Neural cell (in vitro differentiated cells): ENCODE measurements around the gene PGM2L1. TPM values are rescaled to one million over a fixed set of nuclear protein-coding genes. Genes with fewer than 3 reads are reported as not detected.

Experiments
- H2AFZ ChIP-seq: fragments of 200-600, 300-800 bp; sonication (generic), shearing (Covaris generic); 2 replicates; pipeline ENCODE4 v1.6.0; 2014; ENCODE audit warnings: low read depth, mild to moderate bottlenecking, antibody characterized with exemption, low read length, moderate library complexity
- H3F3A ChIP-seq: fragments of 200-600 bp; shearing (Covaris generic); 2 replicates; pipeline ENCODE4 v1.6.1; 2016; ENCODE audit warnings: mild to moderate bottlenecking, moderate library complexity, mixed read lengths, antibody characterized with exemption, low read length; ENCODE audit not compliant: insufficient read depth, poor library complexity, severe bottlenecking
- H3K27ac ChIP-seq: fragments of 200-600, 300-800 bp; sonication (generic), shearing (Covaris generic); 2 replicates; pipeline ENCODE4 v1.5.1; 2014; ENCODE audit warnings: mild to moderate bottlenecking, low read length, moderate library complexity
- H3K27me3 ChIP-seq: fragments of 300-800, 200-600 bp; sonication (generic), shearing (Covaris generic); 2 replicates; pipeline ENCODE4 v1.6.0; 2014; ENCODE audit warnings: mild to moderate bottlenecking, low read depth, low read length, moderate library complexity; ENCODE audit not compliant: insufficient read depth
- H3K36me3 ChIP-seq: fragments of 300-800, 200-600 bp; sonication (generic), shearing (Covaris generic); 2 replicates; pipeline ENCODE4 v1.5.1; 2014; ENCODE audit warnings: mild to moderate bottlenecking, antibody characterized with exemption, low read length, moderate library complexity; ENCODE audit not compliant: insufficient read depth
- H3K4me2 ChIP-seq: fragments of 300-800, 200-600 bp; sonication (generic), shearing (Covaris generic); 2 replicates; pipeline ENCODE4 v1.6.0; 2014; ENCODE audit warnings: mild to moderate bottlenecking, low read length
- H3K4me3 ChIP-seq: fragments of 300-800, 200-600 bp; sonication (generic), shearing (Covaris generic); 2 replicates; pipeline ENCODE4 v1.5.1; 2014; ENCODE audit warnings: mild to moderate bottlenecking, low read length, moderate library complexity
- H3K79me2 ChIP-seq: fragments of 200-600 bp; shearing (Covaris generic); replicated peaks from 2 replicates; pipeline ENCODE4 v1.6.0; 2014; ENCODE audit warnings: mild to moderate bottlenecking, low read length, moderate library complexity; ENCODE audit not compliant: insufficient read depth
- H3K9ac ChIP-seq: fragments of 300-800, 200-600 bp; sonication (generic), shearing (Covaris generic); 2 replicates; pipeline ENCODE4 v1.6.1; 2016; ENCODE audit warnings: mild to moderate bottlenecking, low read length, mixed read lengths
- H3K9me2 ChIP-seq: fragments of 200-600 bp; shearing (Covaris generic); 2 replicates; pipeline ENCODE4 v1.6.1; 2016; ENCODE audit warnings: mild to moderate bottlenecking, low read length, mixed read lengths; ENCODE audit not compliant: insufficient read depth
- H3K9me3 ChIP-seq: fragments of 200-600, 300-800 bp; sonication (generic), shearing (Covaris generic); 2 replicates; pipeline ENCODE4 v1.6.1; 2016; ENCODE audit warnings: mild to moderate bottlenecking, mixed run types, low read length, moderate library complexity, mixed read lengths
- H4K20me1 ChIP-seq: fragments of 200-600 bp; shearing (Covaris generic); 2 replicates; pipeline ENCODE4 v1.6.1; 2016; ENCODE audit warnings: mild to moderate bottlenecking, mixed run types; ENCODE audit not compliant: insufficient read depth
- CTCF ChIP-seq: fragments of 450-650 bp; IDR thresholded peaks from 2 replicates; pipeline ENCODE4 v1.5.1; 2014; ENCODE audit warnings: antibody characterized with exemption, mild to moderate bottlenecking, moderate library complexity; ENCODE audit not compliant: poor library complexity, severe bottlenecking
- EP300 ChIP-seq: fragments of 450-650 bp; conservative IDR thresholded peaks from 2 replicates; pipeline ENCODE4 v1.6.1; 2014; ENCODE audit warnings: antibody characterized with exemption, mild to moderate bottlenecking, moderate library complexity; ENCODE audit not compliant: poor library complexity, severe bottlenecking
- EZH2 ChIP-seq: fragments of 200-600, 300-800 bp; shearing (Covaris generic), sonication (generic); IDR thresholded peaks from 2 replicates; pipeline ENCODE4 v1.6.1; 2014; ENCODE audit warnings: antibody characterized with exemption, low read length, borderline replicate concordance, mild to moderate bottlenecking; ENCODE audit not compliant: insufficient read depth, poor library complexity, severe bottlenecking
- MXI1 ChIP-seq: fragments of 450-650 bp; conservative IDR thresholded peaks from 2 replicates; pipeline ENCODE4 v1.6.1; 2014; ENCODE audit warnings: antibody characterized with exemption, mild to moderate bottlenecking; ENCODE audit not compliant: poor library complexity, severe bottlenecking
- POLR2AphosphoS5 ChIP-seq: IDR thresholded peaks from 2 replicates; pipeline ENCODE4 v1.6.1; 2012
- RAD21 ChIP-seq: fragments of 450-650 bp; conservative IDR thresholded peaks from 2 replicates; pipeline ENCODE4 v1.6.1; 2014; ENCODE audit warnings: antibody characterized with exemption, mild to moderate bottlenecking, moderate library complexity
- SMC3 ChIP-seq: fragments of 450-650 bp; conservative IDR thresholded peaks from 2 replicates; pipeline ENCODE4 v1.6.1; 2014; ENCODE audit warnings: antibody characterized with exemption, mild to moderate bottlenecking, moderate library complexity; ENCODE audit not compliant: poor library complexity
- TAF1 ChIP-seq: IDR thresholded peaks from 2 replicates; pipeline ENCODE4 v1.6.1; 2012; ENCODE audit warnings: low read depth
- polyA plus RNA-seq: library from polyadenylated mRNA; depleted of rRNA; stranded (reverse); fragments of >200 nt; gene quantifications from 2 replicates; pipeline ENCODE4 v1.2.3, GENCODE V29; 2014
- TF ChIP-seq, protein P1 (sequence below): IDR thresholded peaks from 2 replicates; pipeline ENCODE4 v1.6.1; 2012; ENCODE audit warnings: borderline replicate concordance

The PGM2L1 gene
- polyA plus RNA-seq, 1 donor from 2014 or later = 95.0 TPM

DNA sequence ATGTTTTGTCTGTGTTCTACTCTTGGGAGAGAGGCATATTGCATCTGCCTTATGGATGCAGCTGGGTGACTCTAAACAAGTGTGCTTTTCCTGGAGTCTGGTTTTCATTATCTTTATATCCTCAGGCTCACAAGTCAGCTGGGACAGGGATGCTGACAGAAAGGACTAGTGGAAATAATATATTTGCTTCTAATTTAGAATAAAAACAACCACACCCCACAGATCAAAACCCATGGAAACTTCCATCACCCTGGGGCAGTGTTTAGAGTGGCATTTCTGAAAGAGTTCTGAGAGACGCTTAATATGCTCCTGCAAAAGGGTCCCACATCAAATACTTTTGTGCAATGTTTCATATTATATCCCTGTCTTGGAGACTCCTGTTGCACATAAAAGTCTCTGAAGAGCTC is 48.3 kb upstream of the PGM2L1 start:
- H3K4me3 ChIP-seq = no peak overlapping the region
- no peaks in the 10 kb centered on the region for H3F3A ChIP-seq
- no peaks in the 10 kb centered on the region for H3K36me3 ChIP-seq
- TF ChIP-seq, protein P1, sequence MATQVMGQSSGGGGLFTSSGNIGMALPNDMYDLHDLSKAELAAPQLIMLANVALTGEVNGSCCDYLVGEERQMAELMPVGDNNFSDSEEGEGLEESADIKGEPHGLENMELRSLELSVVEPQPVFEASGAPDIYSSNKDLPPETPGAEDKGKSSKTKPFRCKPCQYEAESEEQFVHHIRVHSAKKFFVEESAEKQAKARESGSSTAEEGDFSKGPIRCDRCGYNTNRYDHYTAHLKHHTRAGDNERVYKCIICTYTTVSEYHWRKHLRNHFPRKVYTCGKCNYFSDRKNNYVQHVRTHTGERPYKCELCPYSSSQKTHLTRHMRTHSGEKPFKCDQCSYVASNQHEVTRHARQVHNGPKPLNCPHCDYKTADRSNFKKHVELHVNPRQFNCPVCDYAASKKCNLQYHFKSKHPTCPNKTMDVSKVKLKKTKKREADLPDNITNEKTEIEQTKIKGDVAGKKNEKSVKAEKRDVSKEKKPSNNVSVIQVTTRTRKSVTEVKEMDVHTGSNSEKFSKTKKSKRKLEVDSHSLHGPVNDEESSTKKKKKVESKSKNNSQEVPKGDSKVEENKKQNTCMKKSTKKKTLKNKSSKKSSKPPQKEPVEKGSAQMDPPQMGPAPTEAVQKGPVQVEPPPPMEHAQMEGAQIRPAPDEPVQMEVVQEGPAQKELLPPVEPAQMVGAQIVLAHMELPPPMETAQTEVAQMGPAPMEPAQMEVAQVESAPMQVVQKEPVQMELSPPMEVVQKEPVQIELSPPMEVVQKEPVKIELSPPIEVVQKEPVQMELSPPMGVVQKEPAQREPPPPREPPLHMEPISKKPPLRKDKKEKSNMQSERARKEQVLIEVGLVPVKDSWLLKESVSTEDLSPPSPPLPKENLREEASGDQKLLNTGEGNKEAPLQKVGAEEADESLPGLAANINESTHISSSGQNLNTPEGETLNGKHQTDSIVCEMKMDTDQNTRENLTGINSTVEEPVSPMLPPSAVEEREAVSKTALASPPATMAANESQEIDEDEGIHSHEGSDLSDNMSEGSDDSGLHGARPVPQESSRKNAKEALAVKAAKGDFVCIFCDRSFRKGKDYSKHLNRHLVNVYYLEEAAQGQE = no peak
- TF ChIP-seq TAF1 (no peak), RAD21 (no peak), POLR2AphosphoS5 (no peak), EP300 (no peak), EZH2 (no peak), CTCF (no peak), SMC3 (no peak), MXI1 (no peak)
- no peak overlapping the region for H3K27ac ChIP-seq
- no peaks in the 10 kb centered on the region for H3K9me2 ChIP-seq
- H3K27me3 ChIP-seq = no peaks in the 10 kb centered on the region
- H3K4me2 ChIP-seq = no peak overlapping the region
- no peak overlapping the region for H2AFZ ChIP-seq
- no peaks in the 10 kb centered on the region for H3K9me3 ChIP-seq
- no peaks in the 10 kb centered on the region for H3K79me2 ChIP-seq
- no peak overlapping the region for H3K9ac ChIP-seq
- H4K20me1 ChIP-seq = no peaks in the 10 kb centered on the region

GRCh38 chr11:74444173-74444826 is 46.1 kb upstream of the PGM2L1 start:
- H3F3A ChIP-seq = no peaks in the 10 kb centered on the region
- H3K9me2 ChIP-seq = no peaks in the 10 kb centered on the region
- no peak for TF ChIP-seq RAD21
- no peak for TF ChIP-seq MXI1
- TF ChIP-seq, protein P1 = no peak
- TF ChIP-seq SMC3 = no peak
- no peak for TF ChIP-seq CTCF
- no peak for TF ChIP-seq EZH2
- no peak for TF ChIP-seq POLR2AphosphoS5
- H3K27ac ChIP-seq = no peak overlapping the region
- no peaks in the 10 kb centered on the region for H3K9me3 ChIP-seq
- no peaks in the 10 kb centered on the region for H3K27me3 ChIP-seq
- H3K79me2 ChIP-seq = no peaks in the 10 kb centered on the region
- H3K36me3 ChIP-seq = no peaks in the 10 kb centered on the region
- H3K4me3 ChIP-seq = no peak overlapping the region
- no peak overlapping the region for H2AFZ ChIP-seq
- H3K4me2 ChIP-seq = no peak overlapping the region
- no peak overlapping the region for H3K9ac ChIP-seq
- H4K20me1 ChIP-seq = no peaks in the 10 kb centered on the region
